Activated CD4-positive, alpha-beta T cell treated with anti-CD3 and anti-CD28 coated beads, Interleukin-2, amount 50 U/mL, for 16 hours (primary cell): ENCODE data around the gene DEFB129.
A peak's percentile ranks its signal among the peaks of the same experiment; 100 is the strongest.

Experiments used
- DNase-seq: peaks from one replicate; pipeline ENCODE4 v3.0.0-alpha.2; 2020

The DEFB129 gene

DNA sequence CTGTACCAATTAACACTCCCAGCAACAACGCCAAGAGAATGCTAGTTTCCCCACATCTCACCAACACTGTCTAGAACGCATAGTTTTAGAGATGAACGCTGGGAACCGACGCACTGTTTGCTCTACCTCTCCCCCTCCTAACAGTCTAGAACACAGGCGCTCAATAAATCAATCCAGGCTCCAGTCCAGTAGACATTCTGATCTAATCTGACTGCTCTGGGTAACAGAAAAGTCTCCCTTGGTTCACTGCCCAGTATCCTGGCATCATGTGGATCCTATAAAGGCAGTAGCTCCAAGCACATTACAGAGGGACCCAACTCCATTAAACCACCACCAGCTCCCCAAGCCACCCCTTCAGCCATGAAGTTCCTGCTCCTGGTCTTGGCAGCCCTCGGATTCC is 30.4 kb downstream of the DEFB129 start, which contains the start of gene DEFB132:
Gene DEFB132 (plus strand): TSS at position 306 of the 400 bp plus-strand sequence. CDS start 55 bp downstream, at position 361.
- DNase-seq, result no peak

DNA sequence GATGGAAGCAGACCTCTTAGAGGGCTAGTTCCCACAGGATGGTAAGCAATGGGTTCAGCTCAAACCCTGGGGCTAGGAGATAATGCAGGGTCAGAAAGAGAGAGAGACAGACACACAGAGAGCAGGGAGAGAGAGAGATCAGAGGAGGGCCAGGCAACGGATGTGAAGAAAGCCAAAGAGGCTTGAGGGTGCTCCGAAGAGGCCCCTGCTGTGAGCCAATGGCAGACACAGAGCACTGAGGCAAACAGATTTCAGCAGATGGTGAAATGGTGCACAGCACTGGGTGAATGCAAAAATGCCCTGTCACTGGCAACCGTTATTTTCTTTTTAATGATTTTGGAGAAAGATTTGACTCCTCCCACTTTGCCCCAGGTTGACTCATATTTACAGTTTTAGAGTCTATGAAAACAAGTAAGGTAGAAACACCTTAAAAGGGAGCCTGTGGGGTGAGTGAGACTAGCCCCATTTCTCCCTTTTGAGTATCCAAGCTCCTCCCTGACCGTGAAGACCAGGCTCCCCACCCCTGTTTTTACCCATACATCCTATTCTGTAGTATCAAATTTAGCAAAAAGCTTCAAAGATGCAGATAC is 31.3 kb downstream of the DEFB129 start:
- DNase-seq, result peak; percentile 57

DNA sequence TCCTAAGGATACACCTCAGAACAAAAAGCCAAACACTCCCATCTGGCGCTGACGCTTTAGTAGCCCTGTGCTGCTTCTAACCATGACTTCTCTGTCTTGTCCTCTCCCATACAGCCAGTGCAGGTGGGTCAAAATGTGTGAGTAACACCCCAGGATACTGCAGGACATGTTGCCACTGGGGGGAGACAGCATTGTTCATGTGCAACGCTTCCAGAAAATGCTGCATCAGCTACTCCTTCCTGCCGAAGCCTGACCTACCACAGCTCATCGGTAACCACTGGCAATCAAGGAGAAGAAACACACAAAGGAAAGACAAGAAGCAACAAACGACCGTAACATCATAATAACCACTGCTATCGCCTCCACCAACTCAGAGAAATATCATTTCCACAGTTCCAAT is 31.9 kb downstream of the DEFB129 start:
- DNase-seq, result peak; percentile 16

DNA sequence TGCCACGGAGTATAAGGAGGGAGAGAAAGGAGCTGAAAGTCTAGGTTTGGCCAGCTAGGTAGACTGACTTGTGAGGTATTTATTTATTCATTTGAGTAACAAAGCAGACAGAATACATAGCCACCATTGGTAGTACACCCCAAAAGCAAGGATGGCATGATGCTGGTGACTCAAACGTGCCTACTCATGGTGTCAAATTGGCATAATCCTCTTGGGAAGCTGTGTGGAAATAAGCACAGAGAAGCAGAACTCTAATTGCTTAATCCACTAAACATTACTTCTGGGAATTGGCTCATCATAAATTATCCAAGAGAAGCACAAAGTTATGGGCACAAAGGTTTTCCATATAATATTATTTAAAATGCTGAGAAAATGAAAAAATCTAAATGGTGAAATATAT is 32.9 kb downstream of the DEFB129 start:
- no peak for DNase-seq

DNA sequence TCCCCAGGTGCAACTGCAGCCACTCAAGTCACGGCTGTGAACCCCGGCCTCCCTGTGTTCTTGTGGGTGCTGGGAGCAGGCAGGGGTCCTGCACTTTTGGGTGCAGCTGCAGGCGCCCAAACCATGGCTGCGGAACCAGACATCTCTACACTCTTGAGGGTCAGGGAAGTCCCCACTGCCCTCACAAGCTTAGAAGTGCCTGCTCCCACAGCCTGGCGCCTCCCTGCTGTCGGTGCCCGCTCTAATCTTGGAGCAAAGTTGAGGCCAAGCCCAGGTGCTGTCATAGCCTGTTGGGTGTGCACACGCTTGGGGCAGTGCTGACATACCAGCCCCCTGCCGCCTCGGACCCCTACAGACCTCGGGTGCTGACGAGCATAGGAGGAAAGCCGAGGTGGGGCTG is 36.6 kb downstream of the DEFB129 start:
- no peak for DNase-seq

DNA sequence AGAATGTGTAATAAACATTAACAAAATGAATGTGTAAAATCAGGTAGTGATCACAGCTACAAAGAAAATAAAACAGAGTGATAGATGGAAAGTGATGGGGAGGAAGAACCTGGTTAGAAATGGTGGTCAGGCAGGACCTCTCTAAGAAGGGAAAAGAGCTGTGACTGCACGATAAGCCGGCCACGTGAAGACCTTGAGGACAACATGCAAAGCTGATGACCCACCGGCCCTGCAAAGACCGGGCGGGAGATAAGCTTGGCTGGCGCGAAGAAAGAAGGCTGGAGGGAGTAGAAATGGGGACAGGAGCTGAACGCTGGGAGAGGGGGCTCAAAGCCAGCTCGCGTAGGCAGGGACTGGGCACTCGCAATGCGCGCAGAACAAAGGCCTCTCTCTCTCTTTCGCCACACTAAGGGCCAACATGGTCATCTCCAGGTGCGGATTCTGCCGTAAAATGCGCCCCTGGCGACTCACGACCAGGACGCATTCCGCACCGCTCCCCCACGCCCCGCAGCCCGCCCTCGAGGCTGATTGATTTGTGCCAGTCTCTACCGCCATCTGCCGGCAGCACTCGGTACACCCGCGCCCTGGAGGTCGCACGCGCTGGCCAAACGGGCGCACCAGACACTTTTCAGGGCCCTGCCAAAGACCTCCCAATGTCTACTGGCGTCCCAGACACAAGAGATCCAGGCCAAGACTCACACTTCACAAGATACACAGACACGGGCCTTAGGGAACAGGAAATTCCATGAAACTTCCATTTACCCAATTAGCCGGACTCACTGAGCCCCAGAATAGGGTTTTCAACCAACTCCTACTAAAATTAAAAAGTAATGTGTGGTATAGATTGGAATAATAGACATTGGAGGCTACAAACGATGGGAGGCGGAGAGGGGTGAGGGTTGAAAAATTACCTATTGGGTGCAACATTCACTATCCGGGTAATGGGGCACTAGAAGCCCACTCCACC is 39.8 kb downstream of the DEFB129 start:
- DNase-seq, result peak; percentile 92

DNA sequence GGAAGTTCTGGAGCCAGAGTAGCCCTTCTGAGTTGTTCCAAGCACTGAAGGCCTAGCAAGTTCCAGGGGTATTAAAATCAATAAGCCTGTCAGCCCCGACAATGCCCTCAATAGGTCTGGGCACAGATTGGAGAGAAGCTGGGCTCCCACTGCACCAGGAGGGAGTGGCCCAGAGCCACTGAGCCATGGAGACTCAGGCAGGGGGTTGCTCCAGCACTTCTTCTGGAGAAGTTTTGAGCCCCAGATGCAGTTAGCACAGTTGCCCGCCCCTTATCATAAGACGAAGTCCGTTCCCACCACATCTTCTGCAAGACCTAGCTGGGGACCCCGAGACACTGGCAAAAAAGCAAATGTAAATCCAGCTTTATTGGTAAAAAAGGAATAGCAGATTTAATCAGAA is 43.5 kb downstream of the DEFB129 start:
- no peak for DNase-seq

DNA sequence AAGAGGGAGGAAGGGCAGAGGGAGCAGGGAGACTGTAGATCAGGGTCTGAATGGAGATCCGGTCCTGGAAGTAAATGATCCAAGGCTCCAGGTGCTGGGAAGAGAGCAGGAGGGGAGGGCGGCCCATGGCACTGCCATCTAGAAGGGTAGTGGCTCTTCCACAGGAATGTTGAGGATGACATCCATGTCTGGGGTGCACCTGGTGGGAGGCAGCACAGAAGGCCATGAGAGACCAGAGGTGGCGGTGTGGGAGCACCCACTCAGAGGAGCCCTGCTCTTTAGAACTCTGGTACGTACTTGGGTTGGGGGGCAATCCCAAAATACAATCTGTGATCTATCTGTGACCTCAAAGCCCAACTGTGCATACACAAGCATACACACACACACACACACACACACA is 44.0 kb downstream of the DEFB129 start:
- DNase-seq, result no peak

DNA sequence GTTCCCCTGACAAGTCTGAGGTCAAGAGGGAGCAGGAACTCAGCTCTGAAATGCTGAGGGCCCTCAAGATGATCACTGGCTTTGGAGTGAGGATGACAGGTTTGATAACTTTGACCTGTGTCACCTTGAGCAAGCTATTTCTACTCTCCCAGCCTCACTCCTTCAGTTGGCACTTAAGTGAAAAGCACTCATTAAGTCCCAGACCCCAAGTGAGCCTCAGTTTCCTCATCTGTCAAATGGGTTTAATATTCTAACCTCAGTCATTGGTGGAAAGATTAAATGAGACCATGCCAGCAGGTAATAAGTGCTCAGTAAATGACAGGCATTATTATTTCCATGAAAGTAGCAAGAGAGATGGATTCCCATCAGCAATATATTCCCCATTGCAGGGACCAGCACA is 44.5 kb downstream of the DEFB129 start:
- no peak for DNase-seq

DNA sequence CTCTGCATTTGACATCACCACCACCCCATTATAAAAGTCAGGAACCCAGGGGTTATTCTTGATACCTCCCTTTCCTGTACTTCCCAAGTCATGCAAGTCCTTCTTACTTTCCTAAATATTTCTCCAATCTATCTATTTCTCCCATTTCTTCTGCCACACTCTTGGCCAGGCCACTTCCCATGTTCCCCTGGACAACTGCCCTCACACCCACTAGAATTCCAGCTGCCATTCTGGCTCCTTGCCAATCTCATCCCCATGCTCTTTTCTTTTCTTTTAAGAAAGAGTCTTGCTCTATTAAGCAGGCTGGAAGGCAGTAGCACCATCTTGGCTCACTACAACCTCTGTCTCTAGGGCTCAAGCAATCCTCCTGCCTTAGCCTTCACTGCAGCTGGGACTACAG is 45.7 kb downstream of the DEFB129 start:
- no peak for DNase-seq

DNA sequence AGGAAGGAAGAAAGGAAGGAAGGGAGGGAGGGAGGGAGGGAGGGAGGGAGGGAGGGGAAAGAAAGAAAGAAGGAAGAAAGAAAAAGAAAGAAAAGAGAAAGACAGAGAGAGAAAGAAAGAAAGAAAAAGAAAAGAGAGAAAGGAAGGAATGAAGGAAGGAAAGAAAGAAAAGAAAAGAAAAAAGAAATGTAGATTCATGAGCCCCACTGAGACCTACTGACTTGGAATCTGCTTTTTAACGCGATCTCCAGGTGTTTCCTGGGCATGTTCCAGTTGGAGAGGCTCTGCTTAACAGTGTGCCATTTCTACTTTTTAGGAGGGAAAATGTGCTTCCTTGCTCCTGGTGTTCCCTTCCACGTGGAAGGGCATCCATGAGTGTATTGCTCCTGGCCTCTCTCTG is 46.8 kb downstream of the DEFB129 start:
- DNase-seq, result no peak

DNA sequence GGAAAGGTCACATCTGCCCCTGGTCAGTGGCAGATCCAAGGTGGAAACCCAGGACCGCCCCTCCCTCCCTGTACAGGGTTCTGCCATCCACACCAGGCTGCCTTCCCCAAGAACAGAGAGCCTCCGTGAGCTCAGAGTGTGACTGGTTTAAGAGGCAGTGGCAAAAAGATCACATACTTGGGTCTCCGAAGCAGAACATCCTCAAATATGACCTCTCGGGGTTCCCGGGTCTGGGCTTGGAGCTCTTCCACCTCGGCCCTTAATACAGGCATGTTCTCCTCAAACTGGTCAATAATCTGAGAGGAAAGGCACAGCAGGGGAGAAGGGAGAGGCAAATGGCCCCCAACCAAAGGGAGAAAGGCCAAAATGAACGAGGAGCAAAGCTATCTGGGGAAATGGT is 48.7 kb downstream of the DEFB129 start:
- DNase-seq, result no peak

DNA sequence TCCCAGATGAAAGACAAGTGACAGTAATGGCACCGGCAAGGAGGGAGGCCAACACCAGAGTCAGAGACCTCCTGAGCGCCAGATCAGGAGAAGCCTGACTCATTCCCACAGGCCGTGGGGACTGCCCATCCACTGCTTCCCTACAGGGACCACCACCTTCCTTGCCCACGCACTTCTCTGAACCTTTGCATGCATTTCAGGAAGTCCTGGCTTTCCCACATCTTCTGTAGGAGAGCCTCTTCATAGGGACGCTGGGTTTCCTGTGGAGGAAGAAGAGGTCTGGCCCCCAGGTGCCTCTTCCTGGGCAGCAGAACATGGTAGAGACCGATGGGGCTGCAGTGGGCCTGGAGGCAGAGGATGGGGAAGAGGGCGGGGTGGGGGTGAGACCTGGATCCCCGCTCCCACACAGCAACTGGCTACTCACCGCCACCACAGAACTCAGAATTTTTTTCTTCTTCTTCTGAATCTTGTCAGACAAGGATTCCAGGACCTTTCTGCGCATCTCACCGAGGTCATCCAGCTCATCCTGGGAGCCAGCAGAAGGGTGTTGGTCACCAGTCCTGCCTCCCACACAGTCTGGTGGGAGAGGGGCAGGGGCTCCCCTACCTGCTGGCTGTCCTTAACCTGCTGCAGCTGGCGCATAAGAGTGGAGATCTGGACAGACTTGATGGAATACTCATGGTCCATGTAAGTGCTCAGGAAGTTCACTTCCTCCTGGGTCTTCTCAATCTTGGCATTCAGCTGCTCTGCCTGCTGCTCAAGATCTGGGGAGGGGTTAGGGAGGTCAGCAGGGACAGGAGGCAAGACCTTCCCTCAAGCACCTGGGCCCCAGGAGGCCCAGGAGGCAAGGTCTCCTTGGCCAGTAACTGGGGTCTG is 49.8 kb downstream of the DEFB129 start:
- DNase-seq, result no peak

DNA sequence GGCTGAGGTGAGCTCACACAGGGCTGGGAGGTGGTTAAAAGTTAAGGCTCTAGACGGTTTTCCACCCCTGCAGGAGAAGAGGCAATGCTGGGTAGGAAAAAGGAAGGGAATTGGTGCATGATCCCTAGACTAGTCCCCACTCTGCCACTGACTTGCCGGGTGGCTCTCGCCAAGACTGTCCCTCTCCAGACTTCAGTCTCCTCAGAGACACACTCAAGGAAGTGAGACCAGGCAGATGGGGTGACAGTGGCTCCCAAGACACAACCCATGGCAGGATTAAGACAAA is 50.4 kb downstream of the DEFB129 start:
- no peak for DNase-seq

DNA sequence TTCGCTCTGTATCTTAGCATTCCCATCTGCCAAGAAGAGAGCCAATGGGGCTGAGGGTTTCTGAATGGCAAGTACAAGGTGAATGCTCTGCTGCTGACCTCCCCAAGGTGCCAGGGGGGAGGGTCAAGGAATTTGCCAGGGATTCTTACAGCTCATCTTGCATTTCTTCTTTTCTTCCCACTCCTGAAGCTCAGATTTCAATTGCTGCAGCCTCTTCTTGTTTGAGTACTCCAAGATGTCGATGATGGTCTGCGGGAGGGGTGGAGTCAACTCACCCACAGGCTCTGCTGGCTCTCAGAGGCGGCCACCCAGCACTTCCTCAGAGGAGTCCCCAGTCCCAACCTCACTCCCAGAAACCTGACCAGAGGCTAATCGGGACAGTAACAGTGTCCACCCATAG is 51.1 kb downstream of the DEFB129 start:
- no peak for DNase-seq

DNA sequence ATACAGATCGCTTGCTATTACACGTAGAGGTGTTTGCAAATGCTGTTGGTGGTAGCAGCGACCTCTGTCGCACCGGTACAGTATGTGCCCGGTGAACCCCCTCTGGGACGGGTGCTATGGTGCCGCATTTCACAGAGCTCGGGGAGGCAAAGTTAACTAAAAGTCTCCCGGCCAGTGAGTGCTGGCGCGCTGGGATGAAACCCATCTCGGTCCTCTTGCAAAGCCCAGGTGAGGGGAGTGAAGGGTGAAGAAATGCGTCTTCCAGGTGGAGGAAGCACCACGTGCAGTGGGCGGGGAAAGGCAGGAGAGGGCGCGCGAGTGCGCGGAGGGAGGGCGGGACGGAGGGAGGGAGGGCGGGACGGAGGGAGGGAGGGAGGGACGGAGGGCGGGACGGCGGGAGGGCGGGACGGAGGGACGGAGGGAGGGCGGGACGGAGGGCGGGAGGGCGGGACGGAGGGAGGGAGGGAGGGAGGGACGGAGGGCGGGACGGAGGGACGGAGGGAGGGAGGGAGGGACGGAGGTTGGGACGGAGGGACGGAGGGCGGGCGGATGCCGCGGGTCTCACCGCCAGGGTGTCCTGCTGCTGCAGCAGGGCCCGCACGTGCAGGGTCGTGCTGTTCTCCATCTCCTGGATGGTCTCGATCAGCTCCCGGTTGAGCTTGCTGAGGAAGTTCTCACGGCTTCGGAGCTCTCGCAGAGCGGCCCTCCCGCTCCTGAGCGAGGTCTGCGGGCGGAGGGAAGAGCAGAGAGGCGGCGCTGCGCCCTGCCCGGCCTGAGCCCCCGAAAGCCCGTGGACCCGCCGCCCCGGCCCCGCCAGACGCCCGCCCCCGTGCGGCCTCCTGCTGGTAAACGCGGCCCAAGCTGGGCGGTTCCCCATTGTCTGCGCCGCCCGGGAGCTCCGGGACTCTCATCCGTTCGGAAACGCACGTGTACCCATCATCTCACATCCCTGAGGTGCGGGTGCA is 51.8 kb downstream of the DEFB129 start:
- no peak for DNase-seq
